IgD-negative memory B cell (primary cell): ENCODE measurements around the gene CYB561. TPM values are rescaled to one million over a fixed set of nuclear protein-coding genes. Genes with fewer than 3 reads are reported as not detected.
A peak's percentile ranks its signal among the peaks of the same experiment; 100 is the strongest.
"Not testable (repeated sequence)": the region's sequence is repeated elsewhere in the genome, so short reads cannot be mapped to it uniquely, and the experiment has no call there.

Experiments
- H3K27ac Mint-ChIP-seq, 3 donors: one replicate each; pipeline ENCODE4 v1.8.0; 2020 to 2022; ENCODE audit warnings: mild to moderate bottlenecking in 3 of 3, mixed read lengths in 3 of 3, moderate library complexity in 1 of 3
- H3K27me3 Mint-ChIP-seq: one replicate; pipeline ENCODE4 v1.8.0; 2021; ENCODE audit warnings: mixed read lengths
- H3K36me3 Mint-ChIP-seq: one replicate; pipeline ENCODE4 v1.8.0; 2020; ENCODE audit warnings: mild to moderate bottlenecking, mixed read lengths
- H3K4me1 Mint-ChIP-seq, 3 donors: one replicate each; pipeline ENCODE4 v1.8.0; 2020 to 2022; ENCODE audit warnings: mixed read lengths in 3 of 3, mild to moderate bottlenecking in 1 of 3
- H3K4me3 Mint-ChIP-seq, 4 donors: one replicate each; pipeline ENCODE4 v1.8.0; 2020 to 2022; ENCODE audit warnings: mild to moderate bottlenecking in 4 of 4, mixed read lengths in 4 of 4, moderate library complexity in 3 of 4
- H3K9me3 Mint-ChIP-seq, 3 donors: one replicate each; pipeline ENCODE4 v1.8.0; 2020 to 2021; ENCODE audit warnings: mixed read lengths in 3 of 3, mild to moderate bottlenecking in 1 of 3
- polyA plus RNA-seq: library from polyadenylated mRNA; unstranded; fragments of 300-500 nt; fragmentation: Illumina TruSeq; gene quantifications from one replicate; pipeline ENCODE4 v1.2.3, GENCODE V29; 2021

The CYB561 gene
- polyA plus RNA-seq, 1 donor from 2014 or later = 1.5 TPM

DNA sequence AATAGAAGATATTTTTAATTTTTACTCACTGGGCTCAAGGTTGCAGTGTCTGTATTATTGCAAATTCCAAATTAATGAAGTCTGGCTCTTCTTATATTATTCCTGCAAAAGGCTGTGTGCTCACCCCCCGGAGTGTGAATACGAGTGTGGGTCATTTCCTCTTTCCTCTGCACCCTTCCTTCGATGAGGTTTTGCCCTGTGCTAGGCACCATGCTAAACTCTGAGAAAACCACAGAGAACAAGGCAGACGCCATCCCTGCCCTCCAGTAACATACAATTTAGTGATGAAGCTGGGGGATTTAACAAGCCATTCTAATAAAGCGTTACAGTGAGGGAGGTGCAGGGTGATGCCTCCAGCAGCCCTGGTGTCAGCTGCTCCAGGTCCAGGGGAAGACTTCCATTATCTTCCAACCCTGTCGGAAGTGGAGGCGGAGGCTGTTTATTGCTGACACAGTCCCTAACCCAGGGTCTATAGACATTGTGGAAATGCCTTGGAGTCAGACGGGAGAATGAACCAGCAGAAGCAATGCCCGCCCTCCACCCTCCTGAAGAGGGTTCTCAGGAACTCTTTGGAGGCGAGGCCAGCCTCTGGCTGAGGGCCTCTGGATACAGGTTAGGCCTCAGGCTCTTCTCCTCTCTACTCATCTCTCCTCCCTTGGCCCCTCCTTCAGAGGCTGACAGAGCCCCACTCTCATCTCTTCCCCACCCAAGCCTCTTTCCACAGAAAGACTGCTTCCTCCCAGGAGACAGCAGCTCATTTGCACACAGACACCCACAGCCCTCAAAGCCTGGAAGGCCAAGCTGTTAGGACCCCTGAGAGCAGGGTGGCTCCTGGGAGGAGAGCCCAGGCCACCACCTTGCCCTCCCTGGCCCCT is 28.7 kb upstream of the CYB561 start:
- peaks cover 19% of the 10 kb centered on the region for H3K27me3 Mint-ChIP-seq

DNA sequence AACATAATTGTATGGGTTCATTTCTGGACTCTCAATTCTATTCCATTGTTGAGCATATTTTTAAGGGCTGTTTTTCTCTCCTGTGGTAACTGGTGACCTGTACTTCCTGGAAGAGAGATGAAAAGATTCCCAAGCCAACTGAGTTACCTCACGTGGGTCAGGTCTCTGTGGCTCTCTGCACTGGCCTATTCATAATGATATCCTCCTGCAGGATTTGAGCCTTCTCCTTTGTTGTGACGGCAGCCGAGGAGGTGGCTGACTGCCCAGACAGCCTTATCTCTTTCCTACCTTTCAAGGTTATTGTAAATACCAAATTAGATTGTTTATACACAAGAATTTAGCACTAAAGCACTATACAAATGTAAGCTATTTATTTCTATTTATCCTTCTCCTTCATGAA is 28.1 kb upstream of the CYB561 start:
- Mint-ChIP-seq H3K36me3 (no peaks in the 10 kb centered on the region), H3K27me3 (peaks cover 20% of the 10 kb centered on the region), H3K9me3 (peaks cover 0 to 2% (median 0%) of the 10 kb centered on the region in 3 donors), H3K4me3 (peak overlapping the region in 2 of 4 donors; percentile 26 to 27), H3K4me1 (peaks cover 0 to 10% (median 0%) of the 10 kb centered on the region in 3 donors), H3K27ac (no peak overlapping the region)

More for the DNA sequence above, 28.7 kb upstream of the CYB561 start:
- H3K27ac Mint-ChIP-seq = no peak overlapping the region
- H3K4me1 Mint-ChIP-seq = peaks cover 0 to 10% (median 0%) of the 10 kb centered on the region in 3 donors
- peak overlapping the region in 3 of 4 donors; percentile 27 to 80 (median 63) for H3K4me3 Mint-ChIP-seq
- peaks cover 0 to 2% (median 0%) of the 10 kb centered on the region in 3 donors for H3K9me3 Mint-ChIP-seq
- H3K36me3 Mint-ChIP-seq = no peaks in the 10 kb centered on the region

DNA sequence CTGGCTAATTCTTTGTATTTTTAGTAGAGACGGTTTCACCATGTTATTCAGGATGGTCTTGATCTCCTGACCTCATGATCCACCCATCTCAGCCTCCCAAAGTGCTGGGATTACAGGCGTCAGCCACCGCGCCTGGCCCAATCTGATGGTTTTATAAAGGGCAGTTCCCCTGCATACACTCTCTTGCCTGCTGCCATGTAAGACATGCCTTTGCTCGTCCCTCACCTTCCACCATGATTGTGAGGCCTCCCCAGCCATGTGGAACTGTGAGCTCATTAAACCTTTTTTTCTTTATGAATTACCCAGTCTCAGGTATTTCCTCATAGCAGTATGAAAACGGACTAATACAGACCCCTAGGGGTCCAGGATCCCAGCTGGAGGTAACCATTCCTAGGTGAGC is 22.0 kb upstream of the CYB561 start:
- H3K27ac Mint-ChIP-seq, H3K27me3 Mint-ChIP-seq, H3K36me3 Mint-ChIP-seq, H3K9me3 Mint-ChIP-seq, H3K4me3 Mint-ChIP-seq: not testable (repeated sequence)
- H3K4me1 Mint-ChIP-seq = peaks cover 6 to 11% (median 8%) of the 10 kb centered on the region in 3 donors

DNA sequence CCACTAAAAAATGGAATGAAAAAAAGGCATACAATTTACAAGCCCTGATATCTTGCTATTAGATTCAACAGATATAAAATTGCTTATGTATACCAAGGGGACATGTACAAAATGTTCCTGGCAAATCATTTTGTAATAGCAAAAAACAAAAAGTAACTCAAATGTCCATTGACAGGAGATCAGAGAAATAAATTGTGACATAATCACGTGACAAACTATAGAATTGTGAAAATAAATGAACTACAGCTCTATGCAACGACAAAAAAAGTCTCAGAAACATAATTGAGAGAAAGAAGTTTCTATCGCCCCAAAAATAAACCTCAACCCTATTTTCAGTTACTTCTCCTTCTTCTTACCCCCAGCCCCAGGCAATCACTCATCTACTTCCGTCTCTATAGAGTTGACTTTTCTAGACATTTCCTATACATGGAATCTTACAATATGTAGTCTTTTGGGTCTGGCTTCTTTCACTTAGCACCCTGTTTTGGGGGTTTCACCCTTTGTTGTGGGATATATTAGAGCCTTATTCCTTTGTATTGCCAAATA is 18.7 kb upstream of the CYB561 start:
- no peaks in the 10 kb centered on the region for H3K36me3 Mint-ChIP-seq
- H3K27ac Mint-ChIP-seq = no peak overlapping the region
- H3K9me3 Mint-ChIP-seq = peaks cover 0 to 3% (median 2%) of the 10 kb centered on the region in 3 donors
- H3K27me3 Mint-ChIP-seq = peaks cover 4% of the 10 kb centered on the region
- H3K4me1 Mint-ChIP-seq = peaks cover 13 to 23% (median 15%) of the 10 kb centered on the region in 3 donors
- H3K4me3 Mint-ChIP-seq = peak overlapping the region in 1 of 4 donors; percentile 9

DNA sequence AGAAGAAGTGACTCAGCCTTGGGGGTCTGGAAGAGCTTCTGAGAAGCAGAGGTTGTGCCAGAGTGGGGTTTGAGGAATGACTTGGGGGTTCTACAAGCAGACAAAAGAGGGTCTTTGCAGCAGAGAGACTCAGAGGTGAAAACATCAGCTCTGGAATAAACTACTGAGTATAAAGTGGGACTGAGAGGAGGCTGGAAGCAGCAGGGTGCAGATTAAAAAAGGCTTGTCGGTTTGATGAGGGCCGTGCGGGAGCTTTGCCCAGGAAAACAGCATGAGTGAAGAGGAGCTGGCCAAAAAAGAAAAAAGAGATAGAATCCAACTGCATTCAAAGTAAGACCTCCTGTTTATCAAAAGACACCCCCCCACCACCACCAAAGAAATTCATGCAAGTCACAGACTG is 17.7 kb upstream of the CYB561 start:
- H3K9me3 Mint-ChIP-seq = peaks cover 0 to 3% (median 2%) of the 10 kb centered on the region in 3 donors

DNA sequence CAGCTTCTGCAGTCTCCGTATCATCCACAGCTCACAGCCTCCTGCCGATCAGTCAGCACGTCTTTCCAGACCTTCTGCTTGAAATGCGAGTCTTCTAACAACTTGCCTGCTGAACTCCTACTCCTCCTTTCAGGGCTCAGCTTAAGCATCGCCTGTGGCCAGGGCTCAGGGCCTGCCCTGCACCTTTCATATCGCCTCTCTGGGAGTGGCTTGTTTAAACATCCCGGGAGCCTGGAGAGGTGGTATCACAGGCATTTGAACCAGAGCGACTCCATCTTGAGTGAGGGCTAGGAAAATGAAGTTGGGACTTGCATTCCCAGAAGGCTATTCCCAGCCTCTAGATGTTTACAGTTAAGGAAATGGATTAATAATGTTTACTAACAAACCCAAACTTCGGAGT is 13.9 kb upstream of the CYB561 start:
- no peaks in the 10 kb centered on the region for H3K36me3 Mint-ChIP-seq
- H3K4me3 Mint-ChIP-seq = no peak overlapping the region
- peaks cover 0 to 2% (median 2%) of the 10 kb centered on the region in 3 donors for H3K9me3 Mint-ChIP-seq
- no peak overlapping the region for H3K27ac Mint-ChIP-seq
- peaks cover 13 to 22% (median 13%) of the 10 kb centered on the region in 3 donors for H3K4me1 Mint-ChIP-seq
- peaks cover 1% of the 10 kb centered on the region for H3K27me3 Mint-ChIP-seq

More for the DNA sequence above, 17.7 kb upstream of the CYB561 start:
- H3K36me3 Mint-ChIP-seq = no peaks in the 10 kb centered on the region
- no peak overlapping the region for H3K27ac Mint-ChIP-seq
- H3K4me3 Mint-ChIP-seq = no peak overlapping the region
- peaks cover 1% of the 10 kb centered on the region for H3K27me3 Mint-ChIP-seq
- H3K4me1 Mint-ChIP-seq = peaks cover 13 to 23% (median 15%) of the 10 kb centered on the region in 3 donors

DNA sequence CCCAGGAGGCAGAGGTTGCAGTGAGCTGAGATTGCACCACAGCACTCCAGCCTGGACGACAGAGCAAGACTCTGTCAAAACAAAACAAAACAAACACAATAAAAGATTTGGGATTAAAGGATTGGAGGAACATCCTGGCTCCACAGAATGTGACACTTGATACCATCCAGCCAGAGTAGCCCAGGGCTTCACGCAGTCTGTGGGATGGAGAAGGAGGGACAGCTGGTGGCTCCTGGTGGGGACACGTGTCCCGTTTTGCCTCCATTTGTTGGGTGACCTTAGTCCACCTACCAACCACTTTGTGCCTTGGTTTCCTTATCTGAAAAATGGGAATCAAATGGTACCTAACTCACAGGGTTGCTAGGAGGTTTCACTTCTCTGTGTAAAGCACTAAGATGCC is 12.4 kb upstream of the CYB561 start:
- no peak overlapping the region for H3K27ac Mint-ChIP-seq
- peaks cover 1% of the 10 kb centered on the region for H3K27me3 Mint-ChIP-seq
- H3K36me3 Mint-ChIP-seq = no peaks in the 10 kb centered on the region
- H3K4me3 Mint-ChIP-seq = no peak overlapping the region
- H3K4me1 Mint-ChIP-seq = peaks cover 5 to 12% (median 9%) of the 10 kb centered on the region in 3 donors
- peaks cover 0 to 2% (median 2%) of the 10 kb centered on the region in 3 donors for H3K9me3 Mint-ChIP-seq

DNA sequence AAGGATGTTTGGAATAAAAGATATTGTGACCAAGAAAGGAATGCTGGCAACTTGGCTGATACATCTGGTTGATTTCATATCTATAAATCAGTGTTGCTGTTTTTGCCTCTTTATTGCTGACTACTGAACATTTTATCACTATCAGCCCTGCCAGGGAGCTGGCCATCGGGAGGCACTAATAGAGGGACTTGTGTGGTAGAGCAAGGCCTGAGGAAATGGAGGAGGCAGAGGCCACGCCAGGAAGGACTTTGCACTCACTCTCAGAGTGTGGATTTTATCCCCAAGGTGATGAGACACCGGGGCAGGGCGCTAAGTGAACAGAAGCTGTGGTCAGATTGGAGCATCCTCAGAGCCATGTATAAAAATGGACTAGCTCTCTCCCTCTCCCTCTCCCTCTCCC is 9.3 kb upstream of the CYB561 start:
- no peak overlapping the region for H3K27ac Mint-ChIP-seq
- no peaks in the 10 kb centered on the region for H3K9me3 Mint-ChIP-seq
- no peaks in the 10 kb centered on the region for H3K36me3 Mint-ChIP-seq
- H3K27me3 Mint-ChIP-seq = peaks cover 3% of the 10 kb centered on the region
- H3K4me1 Mint-ChIP-seq = peaks cover 0 to under 1% (median 0%) of the 10 kb centered on the region in 3 donors
- H3K4me3 Mint-ChIP-seq = no peak overlapping the region

DNA sequence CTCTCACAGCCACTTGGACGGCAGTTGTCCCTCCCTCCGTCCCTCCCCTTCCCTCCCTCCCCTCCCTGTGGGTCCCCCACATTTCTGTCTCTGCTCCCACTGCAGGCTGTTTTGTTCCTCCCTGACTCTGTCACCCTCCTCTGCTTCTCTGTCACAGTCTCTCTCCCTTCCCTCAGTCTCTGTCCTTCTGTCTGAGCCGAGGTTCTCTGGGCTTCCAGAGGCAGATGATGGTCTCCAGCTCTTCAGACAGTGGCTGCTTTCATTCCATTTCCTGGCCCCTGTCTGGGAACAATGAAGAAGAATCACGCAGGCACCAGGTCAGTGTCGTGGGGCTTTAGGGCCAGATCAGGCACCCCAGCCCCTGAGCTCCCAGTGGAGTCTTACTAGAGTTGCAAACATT is 8.8 kb upstream of the CYB561 start:
- Mint-ChIP-seq H3K36me3 (no peaks in the 10 kb centered on the region), H3K27ac (no peak overlapping the region), H3K27me3 (peaks cover 3% of the 10 kb centered on the region)

DNA sequence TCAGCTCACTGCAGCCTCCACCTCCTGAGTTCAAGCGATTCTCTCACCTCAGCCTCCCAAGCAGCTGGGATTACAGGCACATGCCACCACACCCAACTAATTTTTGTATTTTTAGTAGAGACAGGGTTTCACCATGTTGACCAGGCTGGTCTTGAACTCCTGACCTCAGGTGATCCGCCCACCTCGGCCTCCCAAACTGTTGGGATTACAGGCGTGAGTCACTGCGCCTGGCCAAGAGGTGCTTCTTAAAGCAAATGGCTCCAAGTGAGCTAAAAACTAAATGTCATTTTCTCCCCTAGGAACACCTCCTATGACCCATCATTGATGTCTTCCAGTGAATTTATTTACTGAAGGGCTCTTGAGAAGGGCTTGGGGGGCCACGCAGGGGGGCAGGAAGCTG is 8.3 kb upstream of the CYB561 start:
- H3K27ac Mint-ChIP-seq, H3K27me3 Mint-ChIP-seq, H3K9me3 Mint-ChIP-seq, H3K4me3 Mint-ChIP-seq, H3K4me1 Mint-ChIP-seq, H3K36me3 Mint-ChIP-seq: not testable (repeated sequence)

More for the DNA sequence above, 8.8 kb upstream of the CYB561 start:
- no peaks in the 10 kb centered on the region for H3K9me3 Mint-ChIP-seq
- no peak overlapping the region for H3K4me3 Mint-ChIP-seq
- no peaks in the 10 kb centered on the region for H3K4me1 Mint-ChIP-seq

DNA sequence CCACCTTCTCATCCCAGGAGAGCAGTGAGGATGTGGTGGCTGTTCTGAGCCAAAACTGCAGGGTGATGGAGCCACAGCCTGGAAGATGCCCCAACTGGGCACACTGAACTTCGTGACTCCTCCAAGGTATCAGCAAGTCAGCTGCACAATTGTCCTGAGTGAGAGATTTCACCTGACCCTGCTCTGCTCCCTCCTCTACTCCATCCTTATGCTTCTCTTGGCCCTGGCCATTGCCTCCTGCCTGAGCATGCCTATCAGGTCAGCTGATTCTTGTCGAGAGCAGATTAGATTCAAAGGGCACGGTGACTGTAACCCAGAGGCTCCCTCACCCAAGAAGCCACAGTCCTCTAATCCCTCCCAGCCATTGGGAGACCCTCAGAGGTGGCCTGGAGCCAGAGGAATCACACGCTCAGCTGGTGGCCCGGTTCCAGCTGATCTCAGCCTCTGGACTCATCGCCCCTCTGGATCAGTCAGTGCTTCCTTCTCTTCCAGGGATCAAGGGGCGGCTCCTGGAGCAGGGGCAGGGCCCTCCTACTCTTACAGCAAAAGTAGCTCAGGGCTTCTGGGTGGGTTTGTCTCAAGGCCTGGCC is 7.0 kb upstream of the CYB561 start:
- Mint-ChIP-seq H3K27ac (peak overlapping the region in 1 of 3 donors; percentile 51), H3K36me3 (no peaks in the 10 kb centered on the region), H3K27me3 (peaks cover 3% of the 10 kb centered on the region), H3K9me3 (no peaks in the 10 kb centered on the region), H3K4me1 (peaks cover 0 to 2% (median 0%) of the 10 kb centered on the region in 3 donors), H3K4me3 (no peak overlapping the region)

DNA sequence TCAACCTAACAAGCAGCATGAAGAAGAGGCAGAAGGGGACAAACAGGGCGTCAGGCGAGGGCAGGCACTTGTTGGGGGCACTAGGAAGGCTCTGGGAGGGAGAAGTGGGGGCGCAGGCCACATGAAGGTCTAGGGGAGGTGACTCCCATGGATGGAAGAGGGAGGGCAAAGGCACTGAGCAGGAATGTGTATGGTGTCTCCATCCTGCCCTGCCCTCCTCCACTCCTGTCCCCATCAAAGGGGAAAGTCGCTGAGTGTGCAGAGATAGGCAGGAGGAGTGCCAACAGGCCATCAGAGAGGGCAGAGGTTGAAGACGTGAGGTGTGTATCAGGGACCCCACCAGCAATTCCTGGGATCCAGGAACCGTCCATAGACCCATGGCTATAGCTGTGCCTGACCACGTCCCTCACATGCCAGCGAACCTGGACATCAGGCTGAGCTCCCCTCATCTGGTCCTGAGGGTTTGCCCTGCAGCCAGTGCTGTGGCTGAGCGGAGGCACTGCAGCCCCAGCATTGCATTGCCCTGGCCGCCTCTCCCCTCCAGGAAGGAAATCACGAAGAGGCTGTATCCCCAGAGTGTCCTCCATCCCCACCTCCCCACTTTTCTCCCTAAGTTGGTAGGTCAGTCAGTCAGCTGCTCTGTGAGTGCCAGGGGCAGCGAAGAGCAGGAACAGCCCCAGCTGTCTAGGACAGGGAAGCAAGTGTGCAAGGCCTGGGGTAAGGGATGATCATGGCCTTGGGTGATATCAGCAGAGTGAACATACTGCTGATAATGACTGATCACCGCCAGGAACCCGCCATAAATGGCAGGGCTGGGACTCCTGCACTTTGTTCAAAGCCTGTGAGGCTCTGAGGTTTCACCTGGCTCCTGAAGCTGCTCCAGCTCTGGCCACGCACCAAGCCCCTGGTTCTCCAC is 6.2 kb upstream of the CYB561 start:
- H3K4me1 Mint-ChIP-seq = peaks cover under 1 to 2% (median 2%) of the 10 kb centered on the region in 3 donors
- no peaks in the 10 kb centered on the region for H3K9me3 Mint-ChIP-seq
- H3K27me3 Mint-ChIP-seq = peaks cover 3% of the 10 kb centered on the region
- H3K36me3 Mint-ChIP-seq = no peaks in the 10 kb centered on the region
- no peak overlapping the region for H3K4me3 Mint-ChIP-seq
- peak overlapping the region in 1 of 3 donors; percentile 51 for H3K27ac Mint-ChIP-seq

DNA sequence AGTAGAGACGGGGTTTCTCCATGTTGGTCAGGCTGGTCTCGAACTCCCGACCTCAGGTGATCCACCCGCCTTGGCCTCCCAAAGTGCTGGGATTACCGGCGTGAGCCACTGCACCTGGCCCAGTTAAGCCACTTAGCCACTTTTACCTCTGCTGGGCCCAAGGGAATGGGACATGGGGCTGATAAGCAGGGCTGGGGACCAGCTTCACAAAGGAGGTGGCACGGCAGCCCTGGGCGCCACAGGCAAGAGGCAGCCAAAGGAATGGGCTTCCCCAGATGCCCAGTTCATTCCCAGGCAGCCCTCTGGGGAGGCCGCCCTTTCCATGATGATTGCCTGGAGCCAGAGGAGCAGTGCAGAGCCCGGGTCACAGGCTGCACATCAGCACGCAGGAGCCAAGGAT is 5.0 kb upstream of the CYB561 start:
- no peak overlapping the region for H3K27ac Mint-ChIP-seq
- H3K9me3 Mint-ChIP-seq = no peaks in the 10 kb centered on the region
- no peak overlapping the region for H3K4me3 Mint-ChIP-seq
- no peaks in the 10 kb centered on the region for H3K36me3 Mint-ChIP-seq
- peaks cover 3% of the 10 kb centered on the region for H3K27me3 Mint-ChIP-seq
- H3K4me1 Mint-ChIP-seq = peaks cover 2 to 6% (median 3%) of the 10 kb centered on the region in 3 donors

DNA sequence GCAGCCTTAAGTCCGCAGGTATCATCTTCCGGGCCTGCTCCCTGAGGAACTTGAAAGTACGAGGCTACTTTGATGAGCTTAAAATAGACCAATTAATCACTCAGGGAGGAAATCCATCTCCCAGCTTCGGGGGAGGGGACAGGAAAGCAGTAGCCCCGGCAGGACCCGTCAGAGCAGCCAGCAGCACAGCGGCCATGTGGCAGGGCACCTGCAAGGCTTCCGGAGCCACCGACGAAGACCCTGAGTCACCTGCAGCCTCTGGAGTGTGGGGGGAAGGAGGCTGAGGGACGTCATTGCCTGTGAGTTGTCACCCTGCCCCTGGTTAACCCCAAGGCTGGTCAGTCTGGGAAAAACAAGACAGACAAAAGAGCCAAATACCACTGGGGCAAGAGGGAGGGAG is 4.4 kb upstream of the CYB561 start:
- Mint-ChIP-seq H3K4me3 (no peak overlapping the region), H3K4me1 (peaks cover 2 to 6% (median 3%) of the 10 kb centered on the region in 3 donors), H3K27me3 (peaks cover 3% of the 10 kb centered on the region), H3K36me3 (no peaks in the 10 kb centered on the region), H3K9me3 (no peaks in the 10 kb centered on the region), H3K27ac (no peak overlapping the region)
